Measurements from ENCODE around the gene MICA. TPM values are rescaled to one million over a fixed set of nuclear protein-coding genes. Genes with fewer than 3 reads are reported as not detected.

Gene MICA
- total and polyA plus RNA-seq, 2 experiments from 2014 or later, result 36.0 to 41.9 TPM

- Histone ChIP-seq H2AFZ (no peak overlapping the region), H3K4me3 (no peak overlapping the region), H3K4me1 (ENCODE audit: insufficient read depth) (no peaks in the 10 kb centered on the region), H3K79me2 (no peaks in the 10 kb centered on the region), H3K27me3 (peaks cover 28% of the 10 kb centered on the region), H4K20me1 (ENCODE audit: insufficient read depth, poor library complexity, severe bottlenecking) (no peaks in the 10 kb centered on the region), H3K9me2 (replicated peaks; ENCODE audit: insufficient read depth) (no peaks in the 10 kb centered on the region), H3K36me3 (replicated peaks; ENCODE audit: insufficient read depth, low read depth) (no peaks in the 10 kb centered on the region), H3K27ac (no peak overlapping the region), H3K4me2 (no peak overlapping the region), H3K9me3 (ENCODE audit: low read depth) (no peaks in the 10 kb centered on the region)
- no peak for DNase-seq (ENCODE audit: low spot score)
- TF ChIP-seq EZH2 (IDR thresholded peaks at IDR 0.05; ENCODE audit: borderline replicate concordance), result no peak
- TF ChIP-seq, protein P1, sequence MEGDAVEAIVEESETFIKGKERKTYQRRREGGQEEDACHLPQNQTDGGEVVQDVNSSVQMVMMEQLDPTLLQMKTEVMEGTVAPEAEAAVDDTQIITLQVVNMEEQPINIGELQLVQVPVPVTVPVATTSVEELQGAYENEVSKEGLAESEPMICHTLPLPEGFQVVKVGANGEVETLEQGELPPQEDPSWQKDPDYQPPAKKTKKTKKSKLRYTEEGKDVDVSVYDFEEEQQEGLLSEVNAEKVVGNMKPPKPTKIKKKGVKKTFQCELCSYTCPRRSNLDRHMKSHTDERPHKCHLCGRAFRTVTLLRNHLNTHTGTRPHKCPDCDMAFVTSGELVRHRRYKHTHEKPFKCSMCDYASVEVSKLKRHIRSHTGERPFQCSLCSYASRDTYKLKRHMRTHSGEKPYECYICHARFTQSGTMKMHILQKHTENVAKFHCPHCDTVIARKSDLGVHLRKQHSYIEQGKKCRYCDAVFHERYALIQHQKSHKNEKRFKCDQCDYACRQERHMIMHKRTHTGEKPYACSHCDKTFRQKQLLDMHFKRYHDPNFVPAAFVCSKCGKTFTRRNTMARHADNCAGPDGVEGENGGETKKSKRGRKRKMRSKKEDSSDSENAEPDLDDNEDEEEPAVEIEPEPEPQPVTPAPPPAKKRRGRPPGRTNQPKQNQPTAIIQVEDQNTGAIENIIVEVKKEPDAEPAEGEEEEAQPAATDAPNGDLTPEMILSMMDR (IDR thresholded peaks at IDR 0.05; ENCODE audit: poor library complexity), result no peak
- TF ChIP-seq EZH2phosphoT487 (IDR thresholded peaks at IDR 0.05; ENCODE audit: low read depth, severe bottlenecking, unreplicated experiment), result no peak
Measured at GRCh38 chr6:31363811-31364210, 39.6 kb upstream of the MICA start.

- Histone ChIP-seq H3K4me1 (ENCODE audit: insufficient read depth) (no peaks in the 10 kb centered on the region), H2AFZ (no peak overlapping the region), H4K20me1 (ENCODE audit: insufficient read depth, poor library complexity, severe bottlenecking) (no peaks in the 10 kb centered on the region), H3K36me3 (replicated peaks; ENCODE audit: insufficient read depth, low read depth) (no peaks in the 10 kb centered on the region), H3K4me3 (no peak overlapping the region), H3K9me2 (replicated peaks; ENCODE audit: insufficient read depth) (no peaks in the 10 kb centered on the region), H3K27ac (no peak overlapping the region), H3K79me2 (no peaks in the 10 kb centered on the region), H3K27me3 (peaks cover 27% of the 10 kb centered on the region), H3K9me3 (ENCODE audit: low read depth) (no peaks in the 10 kb centered on the region), H3K4me2 (no peak overlapping the region)
- TF ChIP-seq, protein P1 (IDR thresholded peaks at IDR 0.05; ENCODE audit: poor library complexity), result no peak
- no peak for TF ChIP-seq EZH2 (IDR thresholded peaks at IDR 0.05; ENCODE audit: borderline replicate concordance)
- no peak for TF ChIP-seq EZH2phosphoT487 (IDR thresholded peaks at IDR 0.05; ENCODE audit: low read depth, severe bottlenecking, unreplicated experiment)
- no peak for DNase-seq (ENCODE audit: low spot score)
- 83% methylated on average over 5 of the region's 5 CpGs for WGBS (ENCODE audit: low lambda C conversion rate, missing lambda C conversion rate)
Measured at GRCh38 chr6:31365864-31366263, 37.5 kb upstream of the MICA start.

GRCh38 chr6:31366693-31367470 lies 36.5 kb upstream of the MICA start:
- H3K27me3 ChIP-seq, result peaks cover 27% of the 10 kb centered on the region
- DNase-seq (ENCODE audit: low spot score), result peak; percentile 95
- H3K36me3 ChIP-seq (replicated peaks; ENCODE audit: insufficient read depth, low read depth), result no peaks in the 10 kb centered on the region
- no peak for TF ChIP-seq EZH2 (IDR thresholded peaks at IDR 0.05; ENCODE audit: borderline replicate concordance)
- TF ChIP-seq EZH2phosphoT487 (IDR thresholded peaks at IDR 0.05; ENCODE audit: low read depth, severe bottlenecking, unreplicated experiment), result no peak
- TF ChIP-seq, protein P1 (IDR thresholded peaks at IDR 0.05; ENCODE audit: poor library complexity), result peak; percentile 96
- H3K27ac ChIP-seq, result no peak overlapping the region
- H3K79me2 ChIP-seq, result no peaks in the 10 kb centered on the region
- H3K9me3 ChIP-seq (ENCODE audit: low read depth), result no peaks in the 10 kb centered on the region
- peak overlapping the region; percentile 67 for H3K4me2 ChIP-seq
- no peaks in the 10 kb centered on the region for H3K4me1 ChIP-seq (ENCODE audit: insufficient read depth)
- H2AFZ ChIP-seq, result no peak overlapping the region
- H3K9me2 ChIP-seq (replicated peaks; ENCODE audit: insufficient read depth), result no peaks in the 10 kb centered on the region
- 8% methylated on average over 30 of the region's 30 CpGs for WGBS (ENCODE audit: low lambda C conversion rate, missing lambda C conversion rate)
- no peaks in the 10 kb centered on the region for H4K20me1 ChIP-seq (ENCODE audit: insufficient read depth, poor library complexity, severe bottlenecking)
- H3K4me3 ChIP-seq, result no peak overlapping the region
